ENCODE measurements around the gene KCNMA1.

The KCNMA1 gene

DNA sequence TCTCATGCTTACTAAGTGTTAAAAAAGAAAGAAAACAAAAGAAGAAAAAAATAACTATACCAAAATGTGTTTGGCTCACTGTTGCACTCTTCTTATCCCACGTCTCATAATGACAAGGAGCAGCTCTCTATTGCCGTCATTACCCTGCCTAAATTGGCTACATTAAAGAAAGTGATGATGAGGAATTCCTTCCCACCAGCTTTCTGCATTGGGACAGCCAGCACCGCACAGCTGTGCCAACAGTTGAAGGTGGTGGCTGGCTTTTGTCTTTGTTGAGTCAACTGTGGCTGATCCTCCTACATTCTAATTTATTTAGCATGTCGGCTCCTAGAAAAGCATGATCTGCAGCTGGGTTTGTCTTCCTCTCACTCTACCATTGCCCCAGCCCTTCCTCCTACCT, 751.8 kb downstream of the KCNMA1 start:
- DNase-seq (ENCODE audit: low read depth): no peak

DNA sequence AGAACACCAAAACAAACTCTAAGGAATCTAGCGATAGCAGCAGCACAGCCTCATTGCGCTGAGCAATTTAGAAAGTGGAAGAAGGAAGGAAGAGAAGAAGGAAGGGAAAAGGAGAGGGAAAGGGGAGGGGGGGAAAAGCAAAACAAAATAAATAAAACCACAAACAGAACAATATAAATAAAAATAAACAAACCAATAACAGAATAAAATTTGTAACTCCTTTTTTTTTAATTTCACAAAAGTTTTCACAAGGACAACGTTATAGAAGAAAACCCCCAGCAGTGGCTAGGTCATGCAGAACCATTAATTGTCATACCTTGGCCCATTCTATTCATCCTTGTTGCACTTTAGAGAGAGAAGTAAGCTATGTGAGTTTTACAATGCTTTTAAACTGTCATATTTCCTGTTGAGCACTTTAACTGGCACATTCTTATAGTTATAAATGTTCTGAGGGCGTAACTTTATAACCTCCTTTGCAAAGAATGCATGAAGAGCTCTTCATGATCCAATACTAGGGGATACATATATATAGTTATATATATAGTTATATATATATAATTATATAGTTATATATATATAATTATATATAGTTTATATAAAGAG, 752.8 kb downstream of the KCNMA1 start:
- no peak for DNase-seq (ENCODE audit: low read depth)

DNA sequence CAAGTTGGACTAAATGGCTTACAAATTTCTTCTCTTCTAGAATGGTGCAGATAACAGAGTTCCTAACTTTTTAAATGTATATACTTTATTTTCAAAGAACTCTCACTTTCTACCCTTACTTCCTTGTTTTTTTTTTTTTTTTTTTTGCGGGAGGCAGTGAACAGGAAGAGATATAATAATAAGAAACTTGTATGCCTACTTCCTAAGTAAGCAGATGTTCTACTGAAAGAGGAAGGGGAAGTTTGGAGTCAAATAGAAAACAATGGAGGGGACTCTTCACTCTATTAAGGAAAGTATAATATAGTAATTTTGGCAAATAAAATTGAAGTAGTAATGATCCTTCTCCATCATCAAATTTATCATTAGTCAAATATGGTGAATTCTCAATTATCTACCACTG, 754.0 kb downstream of the KCNMA1 start:
- no peak for DNase-seq (ENCODE audit: low read depth)

DNA sequence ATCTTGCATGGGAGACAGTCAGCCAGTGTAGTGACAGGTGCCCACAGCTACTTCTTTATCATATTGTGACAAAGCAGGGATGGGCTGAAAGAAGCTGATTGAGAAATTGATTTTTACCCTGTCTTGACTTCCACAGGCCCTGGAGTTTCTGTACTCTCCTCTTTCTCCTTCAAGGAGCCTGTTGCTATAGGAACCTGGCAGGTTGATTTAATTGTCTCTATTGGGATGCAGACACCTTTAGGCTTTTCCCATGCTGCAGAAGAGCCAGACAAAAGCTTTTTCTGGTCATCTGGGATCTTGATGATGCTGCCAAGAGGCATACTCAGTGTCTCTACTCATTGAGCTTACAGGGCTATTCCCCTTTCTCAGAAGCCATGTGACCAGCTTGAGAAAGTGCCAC, 754.8 kb downstream of the KCNMA1 start:
- no peak for DNase-seq (ENCODE audit: low read depth)

DNA sequence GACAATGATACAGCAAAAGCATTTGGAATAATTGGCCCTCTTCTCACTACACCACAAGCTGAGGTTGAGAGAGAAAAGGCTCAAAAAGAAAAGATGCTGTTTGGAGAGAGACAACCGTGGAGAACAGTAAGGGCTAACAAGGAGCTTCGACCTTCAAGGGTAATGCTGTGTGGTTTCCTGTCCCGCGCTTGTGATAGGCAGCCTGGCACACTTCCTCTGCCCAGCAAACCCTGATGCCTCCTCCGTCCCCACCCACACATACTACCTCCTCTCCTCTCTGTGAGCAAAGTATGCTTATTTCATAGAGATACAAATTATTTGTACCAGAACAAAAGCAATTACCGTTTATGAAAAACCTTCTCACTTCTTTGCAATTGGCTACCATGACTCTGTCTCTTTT, 755.4 kb downstream of the KCNMA1 start:
- DNase-seq (ENCODE audit: low read depth): no peak

DNA sequence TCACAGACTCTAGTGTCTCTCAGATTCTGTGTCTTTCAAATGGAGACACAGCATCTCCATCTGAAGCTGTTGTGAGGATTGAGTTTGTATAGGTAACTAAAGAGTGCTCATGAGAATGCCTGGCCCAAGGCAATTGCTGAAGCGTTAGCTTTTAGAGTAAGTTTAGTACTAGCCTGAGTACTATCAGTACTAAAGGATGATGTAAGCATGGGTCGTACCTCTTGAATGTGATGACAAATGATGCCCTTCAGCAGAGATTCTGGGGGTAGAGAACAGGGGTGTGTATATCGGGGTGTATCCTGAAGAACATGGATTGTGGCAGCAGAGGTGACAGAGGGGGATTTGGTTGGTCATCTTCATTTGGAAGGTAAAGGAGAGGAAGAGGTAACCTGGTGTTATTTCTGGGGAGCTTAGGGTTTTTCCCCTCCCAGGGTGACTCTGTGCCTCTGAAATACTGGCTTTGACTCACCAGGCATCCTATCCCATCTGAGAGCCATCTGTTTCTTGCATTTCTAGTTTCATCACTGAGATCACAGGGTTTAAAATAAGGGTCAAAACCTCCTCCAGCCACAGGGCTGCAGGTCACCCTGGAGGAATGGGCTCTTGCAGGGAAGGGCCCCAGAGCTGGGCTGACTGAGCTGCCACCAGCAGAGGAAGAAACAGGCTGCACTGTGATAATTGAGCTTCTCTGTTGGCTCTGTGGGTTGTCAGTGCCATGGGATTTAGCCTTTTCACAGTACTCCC, 756.0 kb downstream of the KCNMA1 start:
- DNase-seq (ENCODE audit: low read depth): no peak

DNA sequence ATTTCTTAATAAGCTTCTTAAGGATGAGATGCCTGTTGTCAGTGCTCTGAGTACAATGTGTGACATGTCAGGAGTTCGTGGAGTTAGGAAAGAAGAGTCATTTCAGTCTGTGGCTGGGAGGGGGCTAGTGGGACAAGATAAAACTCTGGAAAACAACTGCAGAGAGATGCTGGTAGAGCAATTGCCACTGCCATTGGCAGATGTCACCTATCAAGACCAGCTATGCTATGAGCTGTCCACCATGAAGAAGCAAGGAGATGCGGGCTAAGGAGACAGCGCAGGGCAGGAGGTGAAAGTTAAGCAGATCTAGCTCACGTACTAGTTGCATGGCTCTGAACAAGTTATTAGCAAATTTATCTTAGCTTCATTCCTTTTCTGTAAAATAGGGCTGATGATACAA, 756.7 kb downstream of the KCNMA1 start:
- no peak for DNase-seq (ENCODE audit: low read depth)

DNA sequence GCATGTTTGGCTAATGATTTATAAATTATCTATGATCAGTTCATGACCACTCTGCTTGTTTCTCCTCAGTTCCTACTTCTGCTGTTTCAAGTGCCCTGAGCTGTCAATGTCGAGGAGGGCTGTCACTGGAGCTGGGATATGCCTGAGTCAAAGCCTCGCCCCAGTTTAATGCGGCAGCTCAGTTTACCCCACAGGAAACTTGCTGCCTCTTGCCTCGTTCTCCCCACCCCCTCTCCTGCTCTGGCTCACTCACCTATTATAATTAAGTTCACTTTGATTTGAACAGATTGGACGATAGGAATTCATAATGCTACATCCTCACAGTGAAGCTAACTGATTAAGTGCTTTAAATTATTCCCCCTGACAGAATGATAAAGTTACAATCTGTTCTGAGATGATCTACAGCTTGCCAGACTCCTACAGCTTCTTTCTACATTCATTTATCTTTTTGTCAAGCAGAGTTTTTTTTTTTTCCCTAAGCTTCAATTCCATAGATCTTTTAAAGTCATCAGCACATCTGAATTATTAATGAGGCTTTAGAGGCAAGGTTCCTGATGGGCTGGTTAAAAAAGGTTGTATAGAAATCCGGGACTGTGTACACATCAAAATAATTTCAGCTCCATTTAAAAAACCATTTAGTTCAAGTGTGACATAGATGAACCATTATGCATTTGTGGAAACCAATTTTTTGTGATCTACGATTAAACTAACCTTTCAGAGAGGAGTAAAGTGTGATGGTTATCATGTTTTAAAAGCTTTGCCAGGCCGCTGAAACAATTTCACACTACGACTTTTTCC, 758.3 kb downstream of the KCNMA1 start:
- no peak for DNase-seq (ENCODE audit: low read depth)

DNA sequence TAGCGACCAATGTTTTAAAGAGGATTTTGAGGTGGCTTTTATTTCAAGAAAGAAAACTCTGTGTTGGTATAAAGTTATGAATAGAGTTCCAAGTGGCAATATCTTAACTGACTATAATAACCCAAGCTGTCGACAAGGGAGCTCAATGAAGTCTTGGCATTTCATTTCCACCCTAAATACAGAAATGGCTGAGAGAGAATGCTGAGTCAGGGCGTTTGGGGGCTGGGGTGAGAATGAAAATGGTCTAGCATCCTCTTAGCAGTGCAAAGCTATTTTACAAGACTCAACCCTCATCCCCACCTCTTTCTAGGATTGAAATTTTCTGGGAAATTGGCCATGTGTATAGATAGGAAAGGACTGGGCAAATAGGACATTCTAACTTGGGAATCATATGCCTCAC, 759.1 kb downstream of the KCNMA1 start:
- DNase-seq (ENCODE audit: low read depth): no peak

DNA sequence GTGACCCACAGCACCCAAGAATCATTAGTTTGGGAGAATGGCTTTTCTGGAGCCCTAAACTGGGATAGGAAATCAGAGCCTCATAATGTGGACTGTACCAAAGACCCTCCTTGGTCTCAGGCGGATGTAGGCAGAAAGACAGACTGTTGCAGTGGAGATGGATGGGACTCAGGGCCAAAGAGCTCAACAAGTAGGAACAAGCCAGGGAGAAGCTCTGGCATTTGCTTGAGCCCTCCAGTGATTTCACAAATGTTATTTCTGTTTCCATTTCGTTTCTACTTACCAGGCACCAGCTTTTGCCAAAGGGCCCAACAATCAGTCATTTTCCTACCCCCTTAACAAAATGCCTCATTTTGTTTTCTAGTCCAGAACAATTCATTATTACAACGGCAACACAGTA, 762.7 kb downstream of the KCNMA1 start:
- DNase-seq (ENCODE audit: low read depth): no peak

DNA sequence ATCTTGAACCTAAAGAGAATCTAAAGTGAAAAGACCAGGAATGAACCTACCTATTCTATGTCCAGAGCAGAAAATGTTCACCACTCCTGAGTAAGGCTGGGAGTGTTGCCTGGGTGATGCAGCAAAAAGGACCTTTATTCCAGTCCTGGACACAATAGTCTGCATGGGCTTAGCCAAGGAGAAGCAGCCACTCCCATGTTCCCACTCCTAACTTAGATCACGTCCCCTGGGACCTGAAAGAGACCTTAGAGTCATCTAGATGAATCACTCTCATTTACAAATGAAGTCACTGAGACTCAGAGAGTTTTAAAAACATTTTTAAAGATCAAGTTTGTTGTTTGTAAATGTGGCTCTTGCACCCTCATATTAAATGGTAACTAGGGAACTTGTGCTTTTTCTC, 763.4 kb downstream of the KCNMA1 start:
- no peak for DNase-seq (ENCODE audit: low read depth)

DNA sequence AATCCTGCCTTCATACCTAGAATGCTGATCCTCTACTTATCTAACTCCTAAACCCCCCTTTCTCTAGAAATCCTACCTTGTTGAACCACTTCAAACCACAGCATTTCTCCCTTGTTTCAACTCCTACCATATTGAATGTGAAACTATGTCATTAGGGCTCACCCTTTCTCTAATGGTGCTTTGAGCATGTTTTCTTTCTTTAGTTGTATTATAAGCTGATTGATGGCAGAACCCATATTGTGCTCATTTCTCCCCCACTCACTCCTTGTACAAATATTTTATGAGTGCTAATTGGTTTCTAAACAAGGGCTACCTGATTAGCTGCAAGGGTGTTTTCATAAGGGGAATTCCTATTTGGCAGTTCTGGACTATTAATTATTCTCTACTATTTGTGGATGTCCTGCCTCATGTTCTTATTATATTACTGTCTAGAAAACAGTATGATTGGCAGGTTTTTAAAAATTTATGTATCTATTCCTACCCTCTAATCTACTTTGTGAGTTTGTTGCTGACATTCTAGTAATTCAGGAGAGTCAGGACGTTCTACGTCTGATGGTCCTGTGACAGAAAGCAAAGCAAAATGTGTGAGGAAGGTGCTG, 765.8 kb downstream of the KCNMA1 start:
- DNase-seq (ENCODE audit: low read depth): no peak

DNA sequence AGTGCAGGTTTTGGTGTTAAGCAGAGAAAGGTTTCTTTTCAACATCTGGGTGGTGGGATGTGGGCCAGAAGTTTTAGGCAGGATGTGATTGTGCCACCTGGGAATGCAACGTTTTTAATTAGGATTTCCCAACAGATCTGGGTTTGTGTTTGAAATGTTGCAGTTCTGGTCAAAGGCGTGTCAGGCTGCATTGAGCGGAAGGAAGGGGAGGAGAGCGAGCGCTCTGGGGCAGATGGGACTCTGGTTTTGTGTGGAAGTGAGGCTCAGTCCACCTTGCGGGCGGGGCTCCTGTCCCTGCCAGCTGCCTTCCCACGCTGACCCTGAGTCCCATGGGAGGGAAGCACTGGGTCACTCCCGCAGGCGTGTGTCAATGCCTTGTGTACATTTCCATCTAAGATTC, 767.7 kb downstream of the KCNMA1 start:
- DNase-seq (ENCODE audit: low read depth): no peak

DNA sequence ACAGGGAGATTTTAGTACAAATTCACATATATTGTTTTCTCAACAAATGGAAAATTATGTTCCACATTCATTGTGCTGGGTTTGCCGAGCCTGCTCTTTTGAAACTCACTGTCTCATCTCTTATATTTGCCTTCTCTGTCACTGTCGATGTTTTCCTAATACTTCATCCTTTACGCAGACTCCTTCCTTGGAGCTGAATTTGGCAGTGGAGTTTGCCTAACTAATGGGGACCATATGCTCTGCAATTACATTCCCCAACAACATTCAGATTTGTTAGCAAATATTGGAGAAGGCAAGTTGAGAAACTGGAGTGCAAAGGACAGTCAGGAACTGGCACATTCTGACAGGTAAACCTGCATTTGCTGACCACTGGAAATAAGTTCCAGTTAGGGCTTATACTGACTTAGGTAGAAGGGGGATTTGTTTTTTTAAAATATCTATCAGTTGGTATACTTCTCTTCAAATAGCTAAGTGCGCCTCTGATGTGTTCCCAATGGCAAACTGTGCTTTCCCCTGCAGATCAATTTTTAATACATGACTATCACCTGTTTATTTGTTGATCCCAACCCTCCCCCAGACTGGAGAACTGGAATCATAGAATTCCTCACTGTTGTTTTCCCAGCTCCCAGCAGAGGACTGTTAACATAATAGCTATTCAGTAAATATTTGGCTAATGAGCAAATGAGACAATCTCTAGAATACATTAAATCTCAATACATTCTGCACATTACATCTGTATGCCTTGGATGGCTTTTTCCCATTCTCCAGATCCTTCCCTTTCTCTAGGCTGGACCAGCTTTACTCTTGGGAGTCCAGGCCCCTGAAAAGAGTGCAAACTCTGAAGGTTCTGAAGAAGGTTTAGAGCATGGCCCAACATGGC, 769.3 kb downstream of the KCNMA1 start:
- DNase-seq (ENCODE audit: low read depth): no peak

DNA sequence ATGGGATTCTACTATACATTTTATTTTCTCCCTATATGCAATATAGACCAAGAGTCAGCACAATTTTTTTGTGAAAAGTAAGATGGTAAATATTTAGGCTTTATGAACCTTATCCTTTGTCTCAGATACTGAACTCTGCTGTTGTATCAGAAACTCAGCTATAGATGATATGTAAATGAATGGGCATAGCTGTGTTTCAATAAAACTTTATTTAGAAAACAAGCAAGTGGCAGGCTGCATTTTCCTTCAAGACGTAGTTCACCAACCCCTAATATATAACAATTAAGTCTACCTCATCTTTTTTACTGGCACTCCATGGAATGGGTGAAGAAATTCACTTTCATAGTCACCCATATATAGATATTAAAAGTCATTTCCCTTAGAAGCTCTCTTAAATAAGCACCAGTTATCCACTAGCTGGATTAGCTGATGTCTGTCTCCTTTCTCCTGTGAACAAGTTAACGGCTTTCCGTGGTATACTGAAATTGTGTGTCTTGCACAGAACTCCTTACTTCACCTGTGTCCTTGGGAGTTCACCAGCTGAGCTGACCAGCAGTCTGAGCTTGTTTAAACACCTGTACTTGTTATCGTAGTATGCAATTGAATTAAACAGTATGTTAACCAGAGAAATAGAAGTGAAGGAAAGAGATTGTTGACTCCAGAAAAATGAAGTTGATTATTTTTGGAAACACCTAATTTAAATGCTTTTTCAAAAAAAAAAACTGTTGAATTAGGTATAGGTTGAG, 770.6 kb downstream of the KCNMA1 start:
- no peak for DNase-seq (ENCODE audit: low read depth)

DNA sequence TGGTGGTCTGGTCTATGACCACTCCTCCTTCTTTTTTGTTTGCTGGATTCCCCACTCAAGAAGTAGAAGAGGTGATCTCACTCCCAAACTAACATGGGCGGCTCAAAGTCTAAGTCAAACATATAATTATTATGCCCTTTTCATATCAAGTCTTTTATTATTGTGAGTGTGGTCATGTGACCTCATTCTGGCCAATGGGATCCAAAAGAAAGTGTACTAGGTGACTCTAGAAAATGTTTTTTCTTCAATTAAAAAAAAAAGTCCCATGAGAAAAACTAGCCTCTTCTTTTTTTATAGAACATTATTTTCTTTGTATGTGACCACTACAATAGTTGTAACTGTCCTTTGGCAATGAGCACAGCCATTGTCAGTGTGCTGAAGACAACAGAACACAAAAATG, 772.7 kb downstream of the KCNMA1 start:
- DNase-seq (ENCODE audit: low read depth): no peak

DNA sequence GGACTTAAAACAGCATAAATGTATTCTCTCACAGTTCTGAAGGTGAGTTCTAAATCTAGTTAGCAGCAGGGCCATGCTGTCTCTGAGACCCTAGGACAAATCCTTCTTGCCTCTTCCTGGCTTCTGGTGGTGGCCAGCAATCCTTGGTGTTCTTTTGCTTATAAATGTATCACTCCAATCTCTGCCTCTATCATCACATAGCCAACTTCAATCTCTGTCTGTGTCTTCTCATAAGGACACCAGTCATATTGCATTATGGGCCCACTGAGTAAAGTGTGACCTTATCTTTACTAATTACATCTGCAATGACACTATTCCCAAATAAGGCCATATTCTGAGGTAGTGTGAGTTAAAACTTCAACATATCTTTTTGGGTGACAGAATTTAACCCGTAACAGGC, 778.9 kb downstream of the KCNMA1 start:
- DNase-seq (ENCODE audit: low read depth): no peak

DNA sequence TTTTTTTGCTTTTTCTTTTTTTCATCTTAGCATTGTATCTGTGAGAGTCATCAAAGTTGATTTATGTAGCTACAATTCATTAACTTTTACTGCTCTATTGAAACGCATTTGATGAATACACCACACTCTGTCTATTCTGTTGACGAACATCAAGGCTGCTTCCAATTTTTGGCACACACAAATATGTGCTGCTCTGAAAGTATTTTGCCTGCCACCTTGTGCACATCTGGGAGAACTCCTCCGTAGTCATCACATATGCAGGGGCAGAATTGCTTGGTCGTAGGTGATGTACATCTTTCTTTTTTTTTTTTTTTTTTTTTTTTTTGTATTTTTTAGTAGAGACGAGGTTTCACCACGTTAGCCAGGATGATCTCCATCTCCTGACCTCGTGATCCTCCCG, 796.8 kb downstream of the KCNMA1 start:
- DNase-seq (ENCODE audit: low read depth): no peak

DNA sequence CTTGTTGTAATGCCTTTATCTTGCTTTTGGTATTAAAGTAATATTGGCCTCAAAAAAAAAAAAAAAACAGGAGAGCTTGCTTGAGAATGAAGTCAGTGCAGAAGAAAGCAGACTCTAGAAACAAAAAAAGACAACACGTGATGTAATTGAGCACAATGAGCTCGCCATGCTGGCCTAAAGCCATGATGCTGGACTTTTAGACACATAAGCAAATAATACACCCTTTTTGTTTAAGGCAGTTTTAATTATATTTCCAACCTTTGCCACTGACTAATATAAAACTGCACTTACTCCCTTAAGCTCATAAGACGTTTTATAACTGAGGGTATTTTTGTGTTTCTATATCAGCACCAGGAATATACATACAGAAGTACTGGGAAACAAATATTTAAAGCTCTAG, 798.3 kb downstream of the KCNMA1 start:
- DNase-seq (ENCODE audit: low read depth): no peak

DNA sequence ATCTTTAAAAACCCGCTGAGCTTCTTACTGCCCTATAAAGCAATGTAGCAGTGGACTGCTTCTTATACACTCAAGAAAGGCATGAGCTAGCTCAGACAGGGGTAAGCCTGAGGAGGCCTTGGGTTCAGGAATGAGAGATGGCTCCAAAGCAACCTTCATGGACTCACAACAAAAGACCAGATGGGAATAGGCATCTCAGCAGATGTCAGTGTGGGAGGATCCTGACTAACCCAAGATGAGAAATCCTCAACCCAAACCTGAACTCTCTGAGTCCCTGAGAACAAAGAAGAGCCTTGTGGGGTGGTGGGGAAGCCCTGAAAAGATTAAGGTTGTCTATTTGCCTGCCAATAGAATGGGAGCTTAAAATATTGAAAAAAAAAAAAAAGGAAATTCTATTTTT, 807.4 kb downstream of the KCNMA1 start:
- no peak for DNase-seq (ENCODE audit: low read depth)

DNA sequence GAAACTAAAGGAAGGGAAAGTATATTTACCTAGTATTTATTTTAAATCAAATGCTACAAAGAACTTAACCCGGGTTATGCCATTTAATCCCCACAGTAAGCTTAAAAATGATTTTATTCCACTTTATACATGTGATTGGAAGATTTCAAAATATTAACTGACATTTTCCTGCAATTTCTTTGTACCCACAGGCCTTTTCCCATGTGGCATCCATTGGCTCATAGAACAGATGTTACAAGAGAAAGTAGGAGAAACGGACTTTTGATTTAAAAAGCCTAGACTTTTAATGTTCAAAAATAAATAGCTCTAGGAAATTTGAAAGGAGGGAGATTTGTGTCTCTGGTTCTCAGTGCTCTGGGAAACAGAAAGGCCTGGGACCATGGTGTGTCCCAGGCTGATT, 807.9 kb downstream of the KCNMA1 start:
- no peak for DNase-seq (ENCODE audit: low read depth)
